ENCODE measurements around the gene MKRN2.

MKRN2 gene

GRCh38 chr3:12568747-12569146 is 11.9 kb downstream of the MKRN2 start:
- TF ChIP-seq GATA3 (IDR thresholded peaks at IDR 0.05; ENCODE audit: low read depth, low read length): no peak
- no peak for TF ChIP-seq GATA2 (IDR thresholded peaks at IDR 0.05; ENCODE audit: low read depth, low read length)

- TF ChIP-seq GATA3 (IDR thresholded peaks at IDR 0.05; ENCODE audit: low read depth, low read length) (no peak), GATA2 (IDR thresholded peaks at IDR 0.05; ENCODE audit: low read depth, low read length) (no peak)
Observed at GRCh38 chr3:12569836-12570235, 12.9 kb downstream of the MKRN2 start.

GRCh38 chr3:12571986-12572385 is 15.1 kb downstream of the MKRN2 start:
- TF ChIP-seq GATA2 (IDR thresholded peaks at IDR 0.05; ENCODE audit: low read depth, low read length) (no peak), GATA3 (IDR thresholded peaks at IDR 0.05; ENCODE audit: low read depth, low read length) (no peak)

GRCh38 chr3:12574131-12574530 is 17.2 kb downstream of the MKRN2 start:
- no peak for TF ChIP-seq GATA3 (IDR thresholded peaks at IDR 0.05; ENCODE audit: low read depth, low read length)
- no peak for TF ChIP-seq GATA2 (IDR thresholded peaks at IDR 0.05; ENCODE audit: low read depth, low read length)

GRCh38 chr3:12574661-12575060 is 17.8 kb downstream of the MKRN2 start:
- TF ChIP-seq GATA2 (IDR thresholded peaks at IDR 0.05; ENCODE audit: low read depth, low read length): no peak

GRCh38 chr3:12577379-12577778 is 20.5 kb downstream of the MKRN2 start:
- TF ChIP-seq GATA3 (IDR thresholded peaks at IDR 0.05; ENCODE audit: low read depth, low read length) (no peak), GATA2 (IDR thresholded peaks at IDR 0.05; ENCODE audit: low read depth, low read length) (no peak)

GRCh38 chr3:12578742-12579141 is 21.9 kb downstream of the MKRN2 start:
- TF ChIP-seq GATA3 (IDR thresholded peaks at IDR 0.05; ENCODE audit: low read depth, low read length): no peak

GRCh38 chr3:12579456-12579855 is 22.6 kb downstream of the MKRN2 start:
- no peak for TF ChIP-seq GATA2 (IDR thresholded peaks at IDR 0.05; ENCODE audit: low read depth, low read length)
- TF ChIP-seq GATA3 (IDR thresholded peaks at IDR 0.05; ENCODE audit: low read depth, low read length): no peak

GRCh38 chr3:12579905-12580304 is 23.0 kb downstream of the MKRN2 start:
- no peak for TF ChIP-seq GATA2 (IDR thresholded peaks at IDR 0.05; ENCODE audit: low read depth, low read length)
- no peak for TF ChIP-seq GATA3 (IDR thresholded peaks at IDR 0.05; ENCODE audit: low read depth, low read length)

GRCh38 chr3:12582730-12583129 is 25.8 kb downstream of the MKRN2 start:
- TF ChIP-seq GATA2 (IDR thresholded peaks at IDR 0.05; ENCODE audit: low read depth, low read length) (no peak), GATA3 (IDR thresholded peaks at IDR 0.05; ENCODE audit: low read depth, low read length) (no peak)

- TF ChIP-seq GATA3 (IDR thresholded peaks at IDR 0.05; ENCODE audit: low read depth, low read length) (no peak), GATA2 (IDR thresholded peaks at IDR 0.05; ENCODE audit: low read depth, low read length) (no peak)
Observed at GRCh38 chr3:12583280-12583679, 26.4 kb downstream of the MKRN2 start.

GRCh38 chr3:12584083-12584482 is 27.2 kb downstream of the MKRN2 start:
- TF ChIP-seq GATA3 (IDR thresholded peaks at IDR 0.05; ENCODE audit: low read depth, low read length) (no peak), GATA2 (IDR thresholded peaks at IDR 0.05; ENCODE audit: low read depth, low read length) (no peak)

GRCh38 chr3:12585181-12585580 is 28.3 kb downstream of the MKRN2 start:
- no peak for TF ChIP-seq GATA2 (IDR thresholded peaks at IDR 0.05; ENCODE audit: low read depth, low read length)
- TF ChIP-seq GATA3 (IDR thresholded peaks at IDR 0.05; ENCODE audit: low read depth, low read length): no peak

- TF ChIP-seq GATA2 (IDR thresholded peaks at IDR 0.05; ENCODE audit: low read depth, low read length) (no peak), GATA3 (IDR thresholded peaks at IDR 0.05; ENCODE audit: low read depth, low read length) (no peak)
Observed at GRCh38 chr3:12585970-12586369, 29.1 kb downstream of the MKRN2 start.

GRCh38 chr3:12586403-12586802 is 29.5 kb downstream of the MKRN2 start:
- TF ChIP-seq GATA3 (IDR thresholded peaks at IDR 0.05; ENCODE audit: low read depth, low read length) (no peak), GATA2 (IDR thresholded peaks at IDR 0.05; ENCODE audit: low read depth, low read length) (no peak)

Data from SH-SY5Y (cell line).